ENCODE measurements around the gene RIC1.

GRCh38 chr9:5628530-5629311 is at the start of gene RIC1:
- TF ChIP-seq ZNF274 (IDR thresholded peaks at IDR 0.05; ENCODE audit: borderline replicate concordance, extremely low read depth, low read length) (no peak), HDAC6 (IDR thresholded peaks at IDR 0.05; ENCODE audit: low read depth, low read length) (no peak), POLR2AphosphoS5 (IDR thresholded peaks at IDR 0.05; ENCODE audit: low read depth, low read length) (peak; percentile 85), POLR2A (IDR thresholded peaks at IDR 0.05; ENCODE audit: control extremely low read depth in 1 of 2, low read depth in 2 of 2, low read length in 2 of 2) (peak; percentile 68 to 78), POU5F1 (IDR thresholded peaks at IDR 0.05; ENCODE audit: low read depth, low read length) (no peak), BCL11A (IDR thresholded peaks at IDR 0.05; ENCODE audit: low read depth in 2 of 2, low read length in 2 of 2) (no peak), CTCF (IDR thresholded peaks at IDR 0.05; ENCODE audit: control extremely low read depth in 1 of 3, insufficient read depth in 1 of 3, low read depth in 1 of 3, low read length in 3 of 3) (no peak), RFX5 (IDR thresholded peaks at IDR 0.05; ENCODE audit: borderline replicate concordance, low read depth, low read length) (no peak)
